CD14-positive monocyte (primary cell): ENCODE results near the gene OR5K2. TPM values are rescaled to one million over a fixed set of nuclear protein-coding genes. Genes with fewer than 3 reads are reported as not detected.

Experiments used
- DNase-seq, 3 donors: peaks; one replicate each; pipeline ENCODE4 v3.0.0-alpha.2; 2011 to 2022
- H2AFZ ChIP-seq: 2 replicates; pipeline ENCODE4 v1.6.0; 2012; ENCODE audit warnings: mild to moderate bottlenecking, low read depth, low read length, inconsistent platforms; ENCODE audit not compliant: insufficient read depth, poor library complexity, severe bottlenecking
- H3K27ac ChIP-seq, 2 donors: 1 replicate in 1 of 2; 2 replicates in 1 of 2; pipeline ENCODE4 v1.5.1; 2012 to 2013; ENCODE audit warnings: low read length in 2 of 2, control low read depth in 1 of 2, inconsistent platforms in 1 of 2, low read depth in 1 of 2, mild to moderate bottlenecking in 1 of 2
- H3K27me3 ChIP-seq, 2 donors: one replicate each; pipeline versions ENCODE4 v1.6.0 to v1.6.1; 2011 to 2013; ENCODE audit warnings: low read length in 2 of 2; ENCODE audit not compliant: control insufficient read depth in 2 of 2, insufficient read depth in 2 of 2
- H3K36me3 ChIP-seq, 2 donors: replicated peaks in 1 of 2; 1 replicate in 1 of 2; 2 replicates in 1 of 2; pipeline versions ENCODE4 v1.5.1 to v1.6.1; 2012 to 2013; ENCODE audit warnings: low read length in 2 of 2, control low read depth in 1 of 2, inconsistent platforms in 1 of 2, mild to moderate bottlenecking in 1 of 2; ENCODE audit not compliant: insufficient read depth in 2 of 2, control insufficient read depth in 1 of 2
- H3K4me1 ChIP-seq, 2 donors: 1 replicate in 1 of 2; 2 replicates in 1 of 2; pipeline versions ENCODE4 v1.5.1 to v1.6.1; 2012 to 2013; ENCODE audit warnings: low read length in 2 of 2, control low read depth in 1 of 2, inconsistent platforms in 1 of 2, mild to moderate bottlenecking in 1 of 2, moderate library complexity in 1 of 2; ENCODE audit not compliant: insufficient read depth in 2 of 2, control insufficient read depth in 1 of 2
- H3K4me2 ChIP-seq: replicated peaks from 2 replicates; pipeline ENCODE3; 2012; ENCODE audit warnings: low read length, moderate library complexity, mild to moderate bottlenecking; ENCODE audit not compliant: poor library complexity, severe bottlenecking; ENCODE audit errors: extremely low read depth
- H3K4me3 ChIP-seq, 3 experiments: fragments of 200-600 bp in 1 of 3; sonication (generic) in 1 of 3; replicated peaks in 1 of 3; 1 replicate in 2 of 3; 2 replicates in 1 of 3; pipeline ENCODE4 v1.5.1; 2011 to 2013; ENCODE audit warnings: low read length in 3 of 3, mild to moderate bottlenecking in 3 of 3, control low read depth in 2 of 3, low read depth in 2 of 3, inconsistent platforms in 1 of 3, moderate library complexity in 1 of 3
- H3K79me2 ChIP-seq: 2 replicates; pipeline ENCODE4 v1.6.0; 2012; ENCODE audit warnings: mild to moderate bottlenecking, control low read depth, inconsistent platforms, low read length, moderate library complexity; ENCODE audit not compliant: insufficient read depth
- H3K9ac ChIP-seq: 2 replicates; pipeline ENCODE4 v1.6.0; 2017; ENCODE audit warnings: low read length, mild to moderate bottlenecking; ENCODE audit not compliant: insufficient read depth, poor library complexity, severe bottlenecking
- H3K9me3 ChIP-seq, 2 donors: replicated peaks in 1 of 2; 1 replicate in 1 of 2; 2 replicates in 1 of 2; pipeline versions ENCODE4 v1.5.1 to v1.6.1; 2012 to 2013; ENCODE audit warnings: low read length in 2 of 2, control low read depth in 1 of 2; ENCODE audit not compliant: control insufficient read depth in 1 of 2, insufficient read depth in 1 of 2
- H4K20me1 ChIP-seq: 2 replicates; pipeline ENCODE4 v1.6.0; 2012; ENCODE audit warnings: mild to moderate bottlenecking, low read length, control low read depth, moderate library complexity; ENCODE audit not compliant: insufficient read depth
- H3K27ac Mint-ChIP-seq, 7 donors: one replicate each; pipeline ENCODE4 v1.8.0; 2020; ENCODE audit warnings: mild to moderate bottlenecking in 7 of 7, mixed read lengths in 7 of 7, moderate library complexity in 6 of 7, inconsistent platforms in 2 of 7
- H3K27me3 Mint-ChIP-seq, 3 donors: one replicate each; pipeline ENCODE4 v1.8.0; 2021 to 2022; ENCODE audit warnings: low read depth in 3 of 3, mild to moderate bottlenecking in 3 of 3, mixed read lengths in 3 of 3, moderate library complexity in 3 of 3, inconsistent platforms in 1 of 3
- H3K36me3 Mint-ChIP-seq, 2 donors: one replicate each; pipeline ENCODE4 v1.8.0; 2020; ENCODE audit warnings: mixed read lengths in 2 of 2, inconsistent platforms in 1 of 2, mild to moderate bottlenecking in 1 of 2
- H3K4me1 Mint-ChIP-seq: one replicate; pipeline ENCODE4 v1.8.0; 2020; ENCODE audit warnings: mild to moderate bottlenecking, mixed read lengths
- H3K4me3 Mint-ChIP-seq, 2 donors: one replicate each; pipeline ENCODE4 v1.8.0; 2020; ENCODE audit warnings: mild to moderate bottlenecking in 2 of 2, mixed read lengths in 2 of 2, moderate library complexity in 1 of 2
- H3K9me3 Mint-ChIP-seq, 7 donors: one replicate each; pipeline ENCODE4 v1.8.0; 2020 to 2022; ENCODE audit warnings: mixed read lengths in 7 of 7, mild to moderate bottlenecking in 6 of 7, moderate library complexity in 6 of 7, inconsistent platforms in 2 of 7
- CTCF ChIP-seq: fragments of 200-600 bp; IDR thresholded peaks from one replicate; pipeline ENCODE4 v1.8.0; 2022; ENCODE audit warnings: antibody characterized with exemption, mild to moderate bottlenecking
- WGBS: methylation state at CpG from one replicate; pipeline ENCODE4 v1.1.5; 2013; ENCODE audit warnings: missing lambda C conversion rate; ENCODE audit not compliant: insufficient coverage; 5-methylcytosine and 5-hydroxymethylcytosine counted together
- intact Hi-C, 2 donors: fragments of 100-400 bp; cut with micrococcal nuclease; formaldehyde crosslinking; loops; one replicate each; pipeline versions ENCODE4 v1.15.0 to v1.15.1; 2023
- polyA plus RNA-seq, 3 donors: library from polyadenylated mRNA; depleted of rRNA in 1 of 3; unstranded in 2 of 3; stranded (reverse) in 1 of 3; fragments of 300-500 nt in 2 of 3; fragments of >200 nt in 1 of 3; fragmentation: Illumina TruSeq in 2 of 3; gene quantifications; 1 replicate in 2 of 3; 2 replicates in 1 of 3; pipeline ENCODE4 v1.2.3, GENCODE V29; 2012 to 2021

The OR5K2 gene
- polyA plus RNA-seq, 3 donors = not detected

GRCh38 chr3:98454929-98455328, 42.6 kb upstream of the OR5K2 start:
- Mint-ChIP-seq H3K9me3 (peaks cover 0 to 5% (median 2%) of the 10 kb centered on the region in 7 donors), H3K36me3 (no peaks in the 10 kb centered on the region), H3K4me1 (no peaks in the 10 kb centered on the region), H3K27ac (no peak overlapping the region), H3K27me3 (peaks cover 0 to 3% (median 2%) of the 10 kb centered on the region in 3 donors), H3K4me3 (no peak overlapping the region)
- Histone ChIP-seq H3K9ac (no peak overlapping the region), H3K4me3 (no peak overlapping the region), H3K4me1 (no peaks in the 10 kb centered on the region), H3K27ac (no peak overlapping the region), H2AFZ (no peak overlapping the region), H3K27me3 (no peaks in the 10 kb centered on the region), H3K36me3 (no peaks in the 10 kb centered on the region), H4K20me1 (no peaks in the 10 kb centered on the region), H3K4me2 (no peak overlapping the region), H3K9me3 (no peaks in the 10 kb centered on the region), H3K79me2 (no peaks in the 10 kb centered on the region)
- DNase-seq = no peak
- no peak for TF ChIP-seq CTCF
- no CpG with 5 or more reads among the region's 1 CpG for WGBS
- intact Hi-C loops = no loop called here

GRCh38 chr3:98457543-98457942, 39.9 kb upstream of the OR5K2 start:
- no peak for DNase-seq
- H3K4me1 ChIP-seq = no peaks in the 10 kb centered on the region
- H3K27me3 ChIP-seq = no peaks in the 10 kb centered on the region
- WGBS = no CpG with 5 or more reads among the region's 2 CpGs
- no peaks in the 10 kb centered on the region for H3K36me3 Mint-ChIP-seq
- peaks cover 1 to 3% (median 2%) of the 10 kb centered on the region in 3 donors for H3K27me3 Mint-ChIP-seq
- no peak overlapping the region for H3K27ac ChIP-seq
- H3K4me2 ChIP-seq = no peak overlapping the region
- peaks cover 0 to 5% (median 2%) of the 10 kb centered on the region in 7 donors for H3K9me3 Mint-ChIP-seq
- intact Hi-C loops = no loop called here
- no peak overlapping the region for H3K27ac Mint-ChIP-seq
- H3K9me3 ChIP-seq = no peaks in the 10 kb centered on the region
- H3K4me3 ChIP-seq = no peak overlapping the region
- no peak overlapping the region for H3K9ac ChIP-seq
- H4K20me1 ChIP-seq = no peaks in the 10 kb centered on the region
- no peaks in the 10 kb centered on the region for H3K36me3 ChIP-seq
- no peak overlapping the region for H3K4me3 Mint-ChIP-seq
- no peak for TF ChIP-seq CTCF
- H3K4me1 Mint-ChIP-seq = no peaks in the 10 kb centered on the region
- H3K79me2 ChIP-seq = no peaks in the 10 kb centered on the region
- H2AFZ ChIP-seq = no peak overlapping the region
